Measurements from ENCODE around the gene MAN1A1.
A peak's percentile ranks its signal among the peaks of the same experiment; 100 is the strongest.

The MAN1A1 gene

GRCh38 chr6:119226089-119226488 lies 123.5 kb downstream of the MAN1A1 start:
- TF ChIP-seq FOXP2 (optimal IDR thresholded peaks at IDR 0.05; ENCODE audit: borderline replicate concordance, extremely low read depth, extremely low read length, insufficient read depth) = peak; percentile 13
- no peak for TF ChIP-seq POLR2AphosphoS5 (IDR thresholded peaks at IDR 0.05; ENCODE audit: low read depth, low read length)

- TF ChIP-seq POLR2AphosphoS5 (IDR thresholded peaks at IDR 0.05; ENCODE audit: low read depth, low read length) = no peak
- no peak for TF ChIP-seq SIN3A (IDR thresholded peaks at IDR 0.05; ENCODE audit: borderline replicate concordance, insufficient read depth, low read length)
- no peak for TF ChIP-seq FOXP2 (optimal IDR thresholded peaks at IDR 0.05; ENCODE audit: borderline replicate concordance, extremely low read depth, extremely low read length, insufficient read depth)
- TF ChIP-seq REST (IDR thresholded peaks at IDR 0.05; ENCODE audit: insufficient read depth in 1 of 2, low read depth in 2 of 2, low read length in 2 of 2) = no peak
- TF ChIP-seq TAF1 (IDR thresholded peaks at IDR 0.05; ENCODE audit: borderline replicate concordance, insufficient read depth, low read length) = no peak
Observed at GRCh38 chr6:119224095-119224701, 125.4 kb downstream of the MAN1A1 start.

GRCh38 chr6:119220452-119220851 lies 129.1 kb downstream of the MAN1A1 start:
- no peak for TF ChIP-seq SIN3A (IDR thresholded peaks at IDR 0.05; ENCODE audit: borderline replicate concordance, insufficient read depth, low read length)
- no peak for TF ChIP-seq TAF1 (IDR thresholded peaks at IDR 0.05; ENCODE audit: borderline replicate concordance, insufficient read depth, low read length)
- TF ChIP-seq POLR2AphosphoS5 (IDR thresholded peaks at IDR 0.05; ENCODE audit: low read depth, low read length) = no peak
- no peak for TF ChIP-seq FOXP2 (optimal IDR thresholded peaks at IDR 0.05; ENCODE audit: borderline replicate concordance, extremely low read depth, extremely low read length, insufficient read depth)
- TF ChIP-seq REST (IDR thresholded peaks at IDR 0.05; ENCODE audit: insufficient read depth in 1 of 2, low read depth in 2 of 2, low read length in 2 of 2) = no peak

GRCh38 chr6:119218548-119218947 lies 131.0 kb downstream of the MAN1A1 start:
- TF ChIP-seq SIN3A (IDR thresholded peaks at IDR 0.05; ENCODE audit: borderline replicate concordance, insufficient read depth, low read length) (no peak), POLR2AphosphoS5 (IDR thresholded peaks at IDR 0.05; ENCODE audit: low read depth, low read length) (no peak), REST (IDR thresholded peaks at IDR 0.05; ENCODE audit: insufficient read depth in 1 of 2, low read depth in 2 of 2, low read length in 2 of 2) (no peak), TAF1 (IDR thresholded peaks at IDR 0.05; ENCODE audit: borderline replicate concordance, insufficient read depth, low read length) (no peak), FOXP2 (optimal IDR thresholded peaks at IDR 0.05; ENCODE audit: borderline replicate concordance, extremely low read depth, extremely low read length, insufficient read depth) (no peak)

- TF ChIP-seq POLR2AphosphoS5 (IDR thresholded peaks at IDR 0.05; ENCODE audit: low read depth, low read length) (no peak), FOXP2 (optimal IDR thresholded peaks at IDR 0.05; ENCODE audit: borderline replicate concordance, extremely low read depth, extremely low read length, insufficient read depth) (no peak), REST (IDR thresholded peaks at IDR 0.05; ENCODE audit: insufficient read depth in 1 of 2, low read depth in 2 of 2, low read length in 2 of 2) (no peak), SIN3A (IDR thresholded peaks at IDR 0.05; ENCODE audit: borderline replicate concordance, insufficient read depth, low read length) (no peak), TAF1 (IDR thresholded peaks at IDR 0.05; ENCODE audit: borderline replicate concordance, insufficient read depth, low read length) (no peak)
Observed at GRCh38 chr6:119215885-119216590, 133.5 kb downstream of the MAN1A1 start.
